Measurements from ENCODE around the gene BABAM2.

BABAM2 gene

DNA sequence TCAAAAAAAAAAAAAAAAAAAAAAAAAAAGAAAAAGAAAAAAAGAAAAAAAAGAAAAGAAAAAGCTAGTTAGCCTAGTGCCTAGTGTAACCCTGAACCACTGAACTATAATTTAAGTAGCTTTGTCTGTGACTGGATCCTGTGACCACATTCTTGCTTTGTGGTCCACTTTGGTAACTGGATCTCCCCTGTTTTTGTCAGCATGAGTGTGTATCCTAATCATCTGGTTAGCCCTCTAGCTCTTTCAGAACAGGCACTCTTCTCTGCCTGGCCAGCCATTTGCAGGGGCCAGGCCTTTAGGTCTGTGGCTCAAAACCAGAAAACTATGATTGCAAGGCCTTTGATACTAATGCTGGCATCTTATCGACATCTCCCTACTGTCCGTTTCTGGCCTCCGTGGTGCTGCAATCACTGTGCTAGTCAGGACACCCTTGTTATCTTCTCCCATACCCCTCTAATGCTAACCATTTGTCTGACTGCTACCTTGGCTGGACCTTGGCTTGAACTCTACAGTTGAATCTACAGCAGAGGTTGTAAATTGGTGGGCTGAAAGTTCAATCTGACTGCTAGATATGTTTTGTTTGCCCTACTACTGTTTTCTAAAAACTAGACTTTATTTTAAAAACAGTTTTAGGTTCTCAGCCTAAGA lies 40.8 kb upstream of the BABAM2 start:
- DNase-seq (ENCODE audit: low read depth), result no peak
- TF ChIP-seq POLR2A (IDR thresholded peaks at IDR 0.05; ENCODE audit: extremely low read depth, insufficient read length) (no peak), MYC (IDR thresholded peaks at IDR 0.05; ENCODE audit: low read depth, low read length) (no peak)
- TF ChIP-seq, protein P1, sequence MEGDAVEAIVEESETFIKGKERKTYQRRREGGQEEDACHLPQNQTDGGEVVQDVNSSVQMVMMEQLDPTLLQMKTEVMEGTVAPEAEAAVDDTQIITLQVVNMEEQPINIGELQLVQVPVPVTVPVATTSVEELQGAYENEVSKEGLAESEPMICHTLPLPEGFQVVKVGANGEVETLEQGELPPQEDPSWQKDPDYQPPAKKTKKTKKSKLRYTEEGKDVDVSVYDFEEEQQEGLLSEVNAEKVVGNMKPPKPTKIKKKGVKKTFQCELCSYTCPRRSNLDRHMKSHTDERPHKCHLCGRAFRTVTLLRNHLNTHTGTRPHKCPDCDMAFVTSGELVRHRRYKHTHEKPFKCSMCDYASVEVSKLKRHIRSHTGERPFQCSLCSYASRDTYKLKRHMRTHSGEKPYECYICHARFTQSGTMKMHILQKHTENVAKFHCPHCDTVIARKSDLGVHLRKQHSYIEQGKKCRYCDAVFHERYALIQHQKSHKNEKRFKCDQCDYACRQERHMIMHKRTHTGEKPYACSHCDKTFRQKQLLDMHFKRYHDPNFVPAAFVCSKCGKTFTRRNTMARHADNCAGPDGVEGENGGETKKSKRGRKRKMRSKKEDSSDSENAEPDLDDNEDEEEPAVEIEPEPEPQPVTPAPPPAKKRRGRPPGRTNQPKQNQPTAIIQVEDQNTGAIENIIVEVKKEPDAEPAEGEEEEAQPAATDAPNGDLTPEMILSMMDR (IDR thresholded peaks at IDR 0.05; ENCODE audit: low read depth, low read length), result no peak
- TF ChIP-seq, protein P2, sequence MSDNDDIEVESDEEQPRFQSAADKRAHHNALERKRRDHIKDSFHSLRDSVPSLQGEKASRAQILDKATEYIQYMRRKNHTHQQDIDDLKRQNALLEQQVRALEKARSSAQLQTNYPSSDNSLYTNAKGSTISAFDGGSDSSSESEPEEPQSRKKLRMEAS (IDR thresholded peaks at IDR 0.05; ENCODE audit: low read depth, low read length), result no peak
- H3K4me3 ChIP-seq (ENCODE audit: low read depth, low read length), result no peak overlapping the region

DNA sequence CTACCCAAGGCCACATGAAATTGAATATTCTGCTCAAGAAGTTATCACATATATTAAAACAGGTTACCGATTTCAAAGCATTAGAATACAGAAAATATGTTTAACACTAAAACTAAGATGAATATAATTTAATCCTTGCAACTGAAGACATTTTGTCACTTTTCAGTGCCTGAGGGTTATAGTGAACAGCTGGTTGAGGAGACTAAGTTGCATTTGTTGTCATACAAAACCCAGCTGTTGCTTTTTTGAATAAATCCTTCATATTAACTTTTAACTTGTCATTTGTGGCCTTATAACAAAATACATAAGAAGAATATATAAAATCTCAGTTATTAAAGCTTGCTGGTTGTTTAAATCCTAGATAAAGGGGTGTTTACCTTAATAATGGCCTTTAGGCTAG lies 37.8 kb upstream of the BABAM2 start:
- TF ChIP-seq, protein P2 (IDR thresholded peaks at IDR 0.05; ENCODE audit: low read depth, low read length), result no peak
- TF ChIP-seq MYC (IDR thresholded peaks at IDR 0.05; ENCODE audit: low read depth, low read length), result no peak
- TF ChIP-seq POLR2A (IDR thresholded peaks at IDR 0.05; ENCODE audit: extremely low read depth, insufficient read length), result no peak
- TF ChIP-seq, protein P1 (IDR thresholded peaks at IDR 0.05; ENCODE audit: low read depth, low read length), result no peak
- no peak overlapping the region for H3K4me3 ChIP-seq (ENCODE audit: low read depth, low read length)
- DNase-seq (ENCODE audit: low read depth), result no peak

DNA sequence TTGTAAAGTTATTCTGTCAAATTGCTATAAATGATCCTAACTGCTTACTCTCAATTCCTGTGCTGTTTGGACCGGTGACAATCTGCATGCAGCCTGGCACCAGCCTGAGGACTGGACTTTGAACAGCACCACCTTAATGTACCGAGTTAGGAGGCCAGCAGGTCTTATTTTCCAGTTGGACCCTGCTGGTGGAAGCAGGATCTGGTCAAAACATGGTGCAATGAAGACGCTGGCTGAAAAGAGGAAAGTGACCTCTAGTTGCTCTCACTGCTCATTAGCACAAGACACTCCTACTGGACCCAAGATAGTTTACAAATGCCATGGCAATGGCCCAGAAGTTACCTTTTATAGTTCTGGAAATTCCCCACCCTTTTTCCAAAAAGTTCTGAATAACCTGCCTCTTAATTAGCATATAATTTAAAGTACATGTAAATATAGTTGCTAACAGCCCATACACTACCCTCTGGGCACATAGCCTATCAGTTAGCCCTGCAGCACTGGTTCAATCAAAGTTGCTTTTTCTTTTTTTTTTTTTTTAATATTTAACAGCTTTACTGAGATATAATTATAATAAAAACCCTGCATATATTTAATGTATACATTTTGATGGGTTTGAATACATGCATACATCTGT lies 36.2 kb upstream of the BABAM2 start:
- no peak for DNase-seq (ENCODE audit: low read depth)
- H3K4me3 ChIP-seq (ENCODE audit: low read depth, low read length), result no peak overlapping the region
- TF ChIP-seq POLR2A (IDR thresholded peaks at IDR 0.05; ENCODE audit: extremely low read depth, insufficient read length) (no peak), MYC (IDR thresholded peaks at IDR 0.05; ENCODE audit: low read depth, low read length) (no peak)
- TF ChIP-seq, protein P1 (IDR thresholded peaks at IDR 0.05; ENCODE audit: low read depth, low read length), result no peak
- TF ChIP-seq, protein P2 (IDR thresholded peaks at IDR 0.05; ENCODE audit: low read depth, low read length), result no peak

DNA sequence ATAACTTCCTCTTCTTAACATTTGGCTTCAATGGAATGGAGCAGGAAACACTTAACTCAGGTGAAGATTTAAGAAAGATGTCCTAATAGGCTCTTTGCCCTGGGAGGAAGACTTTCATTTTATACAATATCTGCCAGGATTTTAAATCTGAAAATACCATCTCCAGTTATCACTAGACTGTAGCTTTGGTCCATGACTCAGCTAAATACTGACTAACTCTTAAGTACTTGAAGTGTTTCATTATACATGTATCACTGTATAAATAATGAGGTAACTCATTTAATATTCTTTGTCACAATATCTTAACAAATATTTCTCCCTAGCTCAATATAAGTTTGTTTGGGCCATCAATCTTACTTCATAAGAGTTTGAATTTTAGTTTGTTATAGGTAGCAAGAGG lies 35.1 kb upstream of the BABAM2 start:
- no peak overlapping the region for H3K4me3 ChIP-seq (ENCODE audit: low read depth, low read length)
- TF ChIP-seq, protein P1 (IDR thresholded peaks at IDR 0.05; ENCODE audit: low read depth, low read length), result no peak
- TF ChIP-seq MYC (IDR thresholded peaks at IDR 0.05; ENCODE audit: low read depth, low read length), result no peak
- no peak for DNase-seq (ENCODE audit: low read depth)

DNA sequence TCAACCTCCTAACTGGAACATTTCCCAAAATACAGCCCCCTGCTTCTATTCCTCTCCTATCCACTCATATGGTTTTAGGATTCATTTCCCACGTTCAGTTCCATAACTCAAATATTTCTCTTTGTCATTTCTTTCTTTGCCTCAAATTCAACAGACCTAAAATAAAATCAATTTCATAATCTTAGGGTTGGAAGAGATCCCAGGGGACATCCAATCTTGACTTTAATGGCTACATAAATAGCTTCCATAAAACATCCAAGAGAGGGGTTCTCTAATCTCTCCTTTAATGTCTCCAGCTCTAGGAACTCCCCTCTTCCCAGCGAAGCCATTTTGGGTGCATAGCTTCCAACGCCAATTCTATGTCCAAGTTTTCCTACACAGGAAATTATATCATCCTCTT lies 34.1 kb upstream of the BABAM2 start:
- TF ChIP-seq POLR2A (IDR thresholded peaks at IDR 0.05; ENCODE audit: extremely low read depth, insufficient read length) (no peak), MYC (IDR thresholded peaks at IDR 0.05; ENCODE audit: low read depth, low read length) (no peak)
- TF ChIP-seq, protein P2 (IDR thresholded peaks at IDR 0.05; ENCODE audit: low read depth, low read length), result no peak
- TF ChIP-seq, protein P1 (IDR thresholded peaks at IDR 0.05; ENCODE audit: low read depth, low read length), result no peak
- DNase-seq (ENCODE audit: low read depth), result no peak
- H3K4me3 ChIP-seq (ENCODE audit: low read depth, low read length), result no peak overlapping the region
